ENCODE data around the gene CALCOCO1. TPM values are rescaled to one million over a fixed set of nuclear protein-coding genes. Genes with fewer than 3 reads are reported as not detected.
A peak's percentile ranks its signal among the peaks of the same experiment; 100 is the strongest.

Gene CALCOCO1
- total RNA-seq, 1 donor from 2014 or later, result 70.5 TPM

- no peak for DNase-seq (ENCODE audit: extremely low read depth, low read depth, low spot score)
Observed at GRCh38 chr12:53752621-53753020, 25.4 kb upstream of the CALCOCO1 start.

GRCh38 chr12:53752192-53752601 is 24.9 kb upstream of the CALCOCO1 start:
- DNase-seq (ENCODE audit: extremely low read depth, low read depth, low spot score), result no peak

DNA sequence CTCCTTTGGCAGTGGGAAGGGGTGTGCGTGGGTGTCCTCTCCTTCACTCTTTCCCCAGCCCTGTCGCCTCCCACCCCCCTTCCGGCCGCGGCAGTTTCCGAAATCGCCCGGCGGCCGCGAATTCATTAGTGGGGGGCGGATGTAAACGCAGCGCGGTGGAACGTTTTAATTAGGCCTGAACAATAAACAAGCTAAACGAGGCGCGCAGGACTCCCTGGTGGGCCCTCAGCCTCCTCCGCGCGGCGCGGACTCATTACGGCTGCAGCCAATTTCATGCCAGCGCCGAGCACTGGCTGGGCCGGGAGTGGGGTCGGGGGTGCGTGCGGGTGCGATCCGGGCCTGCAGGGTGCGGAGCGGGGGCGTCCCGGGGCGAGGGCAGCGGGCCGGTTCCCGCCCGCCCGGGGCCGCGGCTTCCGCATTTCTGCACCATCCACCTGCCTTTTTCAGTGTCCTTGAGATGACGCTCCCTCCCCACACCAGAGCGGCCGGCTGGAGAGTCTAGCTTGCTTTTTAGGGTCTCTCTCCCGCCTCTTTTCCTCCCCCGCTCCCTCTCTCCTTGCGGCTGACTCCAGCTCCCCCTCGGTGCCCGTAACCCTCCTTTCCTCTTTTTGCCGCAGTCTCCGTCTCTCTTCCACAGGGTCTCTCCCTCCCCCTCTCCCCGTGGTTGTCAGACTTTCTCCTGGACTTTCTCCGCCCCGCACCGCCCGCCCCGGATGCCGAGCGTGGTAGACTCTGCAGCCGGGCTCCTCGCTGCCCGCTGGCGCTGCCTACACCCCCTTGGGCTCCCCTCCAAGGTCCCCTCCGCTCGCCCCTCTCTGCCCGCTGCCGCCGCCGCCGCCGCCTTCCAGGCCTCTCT is 24.3 kb upstream of the CALCOCO1 start, which contains the start of gene CISTR:
TSS of gene CISTR (minus strand) at position 644 of the 856 bp plus-strand sequence.
- no peak for DNase-seq (ENCODE audit: extremely low read depth, low read depth, low spot score)

- no peak for DNase-seq (ENCODE audit: extremely low read depth, low read depth, low spot score)
Observed at GRCh38 chr12:53750812-53751335, 23.6 kb upstream of the CALCOCO1 start.

DNA sequence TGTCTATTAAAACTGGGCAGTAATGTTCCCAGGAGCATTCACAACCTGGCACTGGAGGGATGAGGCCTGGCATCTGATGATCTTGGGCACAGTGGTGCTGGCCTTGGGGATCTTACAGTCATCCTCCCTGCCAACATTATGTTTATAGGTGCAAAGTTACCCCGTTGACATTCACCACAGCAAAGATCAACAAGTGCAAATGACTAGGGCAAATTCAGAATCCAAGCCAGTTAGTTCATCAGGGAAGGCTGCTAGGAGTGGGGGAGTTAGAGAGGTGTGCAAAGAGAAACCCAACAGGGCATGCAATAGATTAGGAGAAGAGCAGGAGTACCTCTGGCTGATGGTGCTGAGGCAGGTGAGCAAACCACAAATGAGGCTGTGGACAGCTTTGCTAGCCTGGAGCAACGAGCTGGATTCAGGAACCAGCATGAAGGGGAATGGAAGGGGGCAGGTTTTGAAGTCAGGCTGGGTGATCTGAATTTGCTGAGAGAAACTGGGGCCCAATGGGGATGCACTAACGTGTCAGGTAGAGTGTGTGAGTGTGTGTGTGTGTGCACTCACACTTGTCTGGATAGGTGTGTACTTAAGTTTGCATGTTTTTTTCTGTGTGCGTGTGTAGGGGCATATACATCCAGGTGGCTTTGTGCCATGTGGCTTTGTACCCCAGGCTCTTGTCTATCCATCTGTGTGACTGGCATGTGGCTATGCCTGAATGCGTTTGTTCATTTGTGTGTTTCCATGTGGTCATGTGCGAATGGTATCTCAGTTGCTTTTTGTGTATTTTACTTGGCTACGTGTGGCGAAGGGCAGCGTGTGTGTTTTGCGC is 22.9 kb upstream of the CALCOCO1 start:
- no peak for DNase-seq (ENCODE audit: extremely low read depth, low read depth, low spot score)

- no peak for DNase-seq (ENCODE audit: extremely low read depth, low read depth, low spot score)
Observed at GRCh38 chr12:53748072-53748840, 21.0 kb upstream of the CALCOCO1 start.

- DNase-seq (ENCODE audit: extremely low read depth, low read depth, low spot score), result no peak
Observed at GRCh38 chr12:53747095-53747494, 19.8 kb upstream of the CALCOCO1 start.

DNA sequence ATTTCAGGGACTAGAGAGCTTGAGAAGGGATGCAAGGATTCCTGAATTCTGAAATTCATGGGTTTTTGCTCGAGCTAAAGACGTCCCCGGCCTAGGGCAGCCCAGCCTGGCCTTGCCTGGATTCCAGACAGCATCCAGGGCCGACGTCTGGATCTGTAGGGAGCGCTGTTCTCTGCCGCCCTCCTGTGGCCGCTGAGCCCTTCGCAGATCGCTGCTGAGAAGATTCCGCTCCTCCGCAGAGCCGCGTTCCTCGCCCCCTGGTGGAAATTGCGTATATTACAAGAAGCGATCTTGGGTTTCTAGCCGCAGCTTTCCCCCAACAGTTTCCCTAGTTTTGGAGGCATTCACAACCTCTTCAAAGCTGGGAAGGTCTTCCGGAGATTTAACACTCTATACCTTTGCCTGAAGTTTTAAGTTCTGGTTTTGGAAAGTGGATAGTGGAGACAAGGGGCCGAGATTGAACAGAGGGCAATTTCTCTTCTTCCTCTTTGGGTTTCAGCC is 19.4 kb upstream of the CALCOCO1 start:
- peak; percentile 47 for DNase-seq (ENCODE audit: extremely low read depth, low read depth, low spot score)

GRCh38 chr12:53744751-53745150 is 17.5 kb upstream of the CALCOCO1 start:
- no peak for DNase-seq (ENCODE audit: extremely low read depth, low read depth, low spot score)

GRCh38 chr12:53744130-53744441 is 16.8 kb upstream of the CALCOCO1 start:
- DNase-seq (ENCODE audit: extremely low read depth, low read depth, low spot score), result no peak

GRCh38 chr12:53743266-53744129 is 16.2 kb upstream of the CALCOCO1 start:
- no peak for DNase-seq (ENCODE audit: extremely low read depth, low read depth, low spot score)

DNA sequence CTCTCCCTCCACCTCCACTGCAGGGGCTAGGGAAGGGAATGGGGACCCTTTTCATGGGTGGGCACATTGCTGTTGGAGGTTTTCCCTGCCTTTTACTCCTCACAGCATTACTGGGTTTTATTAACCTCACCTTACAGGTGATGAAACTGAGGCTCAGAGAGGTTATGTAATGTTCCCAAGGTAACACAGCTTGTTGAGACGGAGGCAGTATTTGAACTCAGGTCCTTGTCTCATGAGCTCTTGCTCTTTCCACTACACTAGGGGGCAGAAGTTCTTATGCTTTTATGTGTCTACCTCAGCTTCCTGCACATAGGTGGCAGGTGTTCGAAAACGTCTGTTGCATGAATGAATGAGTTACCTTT is 12.9 kb upstream of the CALCOCO1 start:
- no peak for DNase-seq (ENCODE audit: extremely low read depth, low read depth, low spot score)

DNA sequence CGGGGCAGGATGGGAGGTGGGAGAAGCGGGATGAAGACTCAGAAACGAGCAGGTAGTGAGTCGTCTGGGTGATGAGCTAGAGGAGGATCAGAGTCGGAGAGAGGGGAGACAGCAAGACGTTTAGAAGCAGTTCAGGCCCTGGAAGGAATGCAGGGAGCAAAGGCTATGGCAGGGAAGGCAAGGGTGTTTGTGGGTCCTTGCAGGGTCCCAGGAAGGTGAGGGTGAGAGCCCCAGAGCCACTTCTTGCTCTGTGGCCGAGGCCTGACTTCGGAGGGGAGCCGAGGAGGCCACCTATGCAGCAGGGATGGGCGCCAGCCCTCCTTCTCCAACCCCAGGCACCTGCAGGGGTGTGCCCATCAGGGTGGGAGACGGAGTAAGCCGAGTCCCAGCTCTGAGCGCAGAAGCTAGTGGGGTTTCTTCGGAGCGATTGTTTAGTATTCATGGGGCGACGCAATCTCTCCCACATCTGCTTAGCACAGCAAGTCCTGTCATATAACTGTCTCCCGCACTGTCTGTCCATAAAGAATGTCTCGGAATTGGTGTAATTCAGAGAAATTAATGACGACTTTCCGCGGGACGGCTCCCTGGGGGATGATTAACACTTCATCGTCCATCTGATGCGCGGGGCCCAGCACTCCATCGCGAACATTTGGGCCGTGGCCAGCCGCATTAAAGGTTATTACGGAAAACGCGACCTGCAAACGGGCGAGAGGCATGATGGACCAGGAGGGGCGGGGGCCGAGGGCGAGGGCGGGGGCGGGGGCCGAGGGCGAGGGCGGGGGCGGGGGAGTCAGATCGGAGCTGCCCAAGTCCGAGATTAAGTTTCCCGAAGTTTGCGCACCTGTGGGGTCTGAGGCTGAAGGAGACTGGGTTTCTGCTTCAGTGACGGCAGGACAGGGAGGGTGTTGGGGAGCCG is 12.2 kb upstream of the CALCOCO1 start:
- no peak for DNase-seq (ENCODE audit: extremely low read depth, low read depth, low spot score)

DNA sequence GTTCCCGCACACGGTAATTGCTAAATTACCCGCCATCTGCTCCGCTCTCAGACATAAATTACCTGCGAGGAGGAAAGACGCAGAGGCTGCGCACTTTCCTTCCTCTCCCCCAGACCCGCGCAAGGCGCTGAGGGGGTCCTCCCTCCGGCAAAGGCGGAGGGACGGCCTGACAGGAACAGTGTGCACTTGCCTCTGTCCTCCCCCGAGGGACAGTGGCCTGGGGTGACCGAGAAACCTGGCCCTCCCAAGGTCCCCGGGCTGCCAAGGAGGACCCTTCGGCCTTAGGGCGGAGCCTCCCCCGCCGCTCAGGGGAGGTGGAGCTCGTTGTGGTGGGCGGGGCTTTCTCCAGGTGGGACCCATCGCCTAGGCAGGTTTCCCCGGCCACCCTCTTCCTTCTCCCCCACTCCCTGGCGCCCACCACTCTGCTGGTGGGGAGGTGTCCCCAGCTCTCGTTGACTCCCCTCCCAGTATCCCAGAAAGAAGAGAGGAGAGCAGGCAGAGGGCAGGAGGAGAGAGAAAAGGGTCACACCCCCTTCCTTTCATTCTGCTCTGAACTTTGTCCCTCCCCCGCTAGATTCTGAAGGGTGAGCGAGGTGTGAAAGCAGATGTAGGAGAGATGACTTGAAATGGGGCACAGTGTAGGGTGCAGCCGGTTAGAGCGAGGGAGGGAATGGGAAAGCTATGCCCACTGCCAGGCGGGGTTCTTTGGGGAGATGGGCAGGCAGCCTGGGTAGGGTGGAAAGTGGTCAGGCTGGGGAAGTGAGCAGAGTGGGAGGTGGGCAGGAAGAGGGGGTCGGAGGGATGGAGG is 11.4 kb upstream of the CALCOCO1 start:
- DNase-seq (ENCODE audit: extremely low read depth, low read depth, low spot score), result no peak

- no peak for DNase-seq (ENCODE audit: extremely low read depth, low read depth, low spot score)
Observed at GRCh38 chr12:53737951-53738405, 10.7 kb upstream of the CALCOCO1 start.

GRCh38 chr12:53737093-53737808 is 10.0 kb upstream of the CALCOCO1 start:
- no peak for DNase-seq (ENCODE audit: extremely low read depth, low read depth, low spot score)

DNA sequence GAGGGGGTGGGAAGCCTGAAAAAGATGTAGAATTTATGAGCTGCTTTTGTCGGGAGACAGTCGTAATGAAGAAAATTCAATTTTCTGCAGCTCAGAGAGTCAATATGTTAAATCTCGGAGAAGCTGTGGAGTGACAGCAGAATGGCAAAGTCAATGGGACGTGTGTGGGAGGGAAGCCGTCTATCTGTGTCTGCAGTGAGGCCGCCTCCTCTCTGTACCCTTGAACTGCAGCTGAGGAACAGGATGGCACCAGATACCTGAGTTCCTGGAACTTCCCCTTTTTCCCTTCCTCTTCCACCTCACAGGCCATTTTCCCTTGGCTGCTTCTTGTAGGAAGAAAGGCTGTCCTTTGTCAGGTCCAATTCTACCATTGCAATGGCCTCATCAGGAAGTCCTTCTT is 9.3 kb upstream of the CALCOCO1 start:
- no peak for DNase-seq (ENCODE audit: extremely low read depth, low read depth, low spot score)
